Gastroesophageal sphincter (tissue), 3 donors: ENCODE data around the gene SPZ1.

Experiments
- POLR2A ChIP-seq, 2 donors: fragments of 450-650 bp; IDR thresholded peaks; one replicate each; pipeline ENCODE4 v1.6.1; 2017; ENCODE audit warnings: antibody characterized with exemption in 2 of 2, mild to moderate bottlenecking in 2 of 2, moderate library complexity in 1 of 2
- POLR2AphosphoS5 ChIP-seq: sonication (generic); formaldehyde crosslinking; IDR thresholded peaks from one replicate; pipeline ENCODE4 v1.6.1; 2017; ENCODE audit warnings: antibody characterized with exemption
- TF ChIP-seq, protein P1 (sequence below), 4 experiments: fragments of 200-600 bp in 2 of 4; fragments of 450-650 bp in 2 of 4; sonication (generic) in 1 of 4; IDR thresholded peaks; one replicate each; pipeline ENCODE4 v1.5.1; 2017 to 2019; ENCODE audit warnings: antibody characterized with exemption in 4 of 4, mild to moderate bottlenecking in 2 of 4, moderate library complexity in 2 of 4

DNA sequence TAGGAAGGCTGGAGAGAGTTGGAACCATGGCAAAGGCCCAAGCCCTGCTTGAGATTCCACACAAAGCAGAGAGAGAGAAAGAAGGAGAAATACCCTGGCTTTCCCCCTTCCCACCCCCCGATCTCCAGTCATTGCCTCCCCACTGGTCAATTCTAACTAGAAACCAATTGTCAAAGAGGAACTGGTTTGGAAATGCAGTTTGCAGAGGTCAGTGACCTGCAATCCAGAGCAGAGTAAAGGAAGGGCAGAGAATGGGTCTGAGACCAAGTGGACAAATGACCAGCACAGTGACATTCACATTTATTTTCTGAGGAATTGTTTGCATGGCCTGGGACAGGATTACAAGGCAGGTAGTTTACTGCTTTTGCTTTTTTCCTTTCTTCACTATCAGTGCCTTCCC is 50.6 kb downstream of the SPZ1 start:
- TF ChIP-seq, protein P1, sequence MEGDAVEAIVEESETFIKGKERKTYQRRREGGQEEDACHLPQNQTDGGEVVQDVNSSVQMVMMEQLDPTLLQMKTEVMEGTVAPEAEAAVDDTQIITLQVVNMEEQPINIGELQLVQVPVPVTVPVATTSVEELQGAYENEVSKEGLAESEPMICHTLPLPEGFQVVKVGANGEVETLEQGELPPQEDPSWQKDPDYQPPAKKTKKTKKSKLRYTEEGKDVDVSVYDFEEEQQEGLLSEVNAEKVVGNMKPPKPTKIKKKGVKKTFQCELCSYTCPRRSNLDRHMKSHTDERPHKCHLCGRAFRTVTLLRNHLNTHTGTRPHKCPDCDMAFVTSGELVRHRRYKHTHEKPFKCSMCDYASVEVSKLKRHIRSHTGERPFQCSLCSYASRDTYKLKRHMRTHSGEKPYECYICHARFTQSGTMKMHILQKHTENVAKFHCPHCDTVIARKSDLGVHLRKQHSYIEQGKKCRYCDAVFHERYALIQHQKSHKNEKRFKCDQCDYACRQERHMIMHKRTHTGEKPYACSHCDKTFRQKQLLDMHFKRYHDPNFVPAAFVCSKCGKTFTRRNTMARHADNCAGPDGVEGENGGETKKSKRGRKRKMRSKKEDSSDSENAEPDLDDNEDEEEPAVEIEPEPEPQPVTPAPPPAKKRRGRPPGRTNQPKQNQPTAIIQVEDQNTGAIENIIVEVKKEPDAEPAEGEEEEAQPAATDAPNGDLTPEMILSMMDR (IDR thresholded peaks at IDR 0.05): no peak
- TF ChIP-seq POLR2AphosphoS5 (no peak), POLR2A (IDR thresholded peaks at IDR 0.05) (no peak)
